Liver (tissue), 9 donors: Measurements from ENCODE around the gene TTC12. TPM values are rescaled to one million over a fixed set of nuclear protein-coding genes. Genes with fewer than 3 reads are reported as not detected.

Experiments
- DNase-seq: peaks from one replicate; pipeline ENCODE4 v3.0.0-alpha.2; 2017; ENCODE audit warnings: low spot score
- H3K27ac ChIP-seq, 2 donors: one replicate each; pipeline ENCODE4 v1.7.0; 2013; ENCODE audit warnings: inconsistent platforms in 2 of 2, low read length in 2 of 2, control low read depth in 1 of 2, low read depth in 1 of 2, mild to moderate bottlenecking in 1 of 2
- H3K27me3 ChIP-seq, 4 donors: one replicate each; pipeline versions ENCODE4 v1.6.1 to v1.7.0; 2013; ENCODE audit warnings: low read length in 3 of 4, inconsistent platforms in 1 of 4, mild to moderate bottlenecking in 1 of 4, moderate library complexity in 1 of 4; ENCODE audit not compliant: control insufficient read depth in 4 of 4, insufficient read depth in 4 of 4
- H3K36me3 ChIP-seq, 4 donors: one replicate each; pipeline versions ENCODE4 v1.6.1 to v1.7.0; 2013; ENCODE audit warnings: low read length in 3 of 4, mild to moderate bottlenecking in 3 of 4, low read depth in 1 of 4, moderate library complexity in 1 of 4; ENCODE audit not compliant: control insufficient read depth in 4 of 4, insufficient read depth in 3 of 4
- H3K4me1 ChIP-seq, 4 donors: one replicate each; pipeline versions ENCODE4 v1.6.1 to v1.7.0; 2013; ENCODE audit warnings: low read length in 3 of 4, mild to moderate bottlenecking in 3 of 4, moderate library complexity in 1 of 4; ENCODE audit not compliant: control insufficient read depth in 4 of 4, insufficient read depth in 4 of 4
- H3K4me3 ChIP-seq, 3 donors: one replicate each; pipeline versions ENCODE4 v1.6.1 to v1.7.0; 2013; ENCODE audit warnings: low read length in 3 of 3, control low read depth in 1 of 3, low read depth in 1 of 3, mild to moderate bottlenecking in 1 of 3
- H3K9ac ChIP-seq, 2 donors: one replicate each; pipeline ENCODE4 v1.7.0; 2013; ENCODE audit warnings: low read length in 2 of 2, mild to moderate bottlenecking in 2 of 2, moderate library complexity in 2 of 2, control low read depth in 1 of 2, low read depth in 1 of 2
- H3K9me3 ChIP-seq, 4 donors: one replicate each; pipeline versions ENCODE4 v1.6.1 to v1.7.0; 2013; ENCODE audit warnings: low read length in 3 of 4; ENCODE audit not compliant: control insufficient read depth in 4 of 4
- ATF3 ChIP-seq: IDR thresholded peaks from 2 replicates; pipeline ENCODE4 v1.6.1; 2016; ENCODE audit warnings: antibody characterized with exemption
- EGR1 ChIP-seq, 2 donors: IDR thresholded peaks; 2 replicates each; pipeline ENCODE4 v1.6.1; 2016 to 2018; ENCODE audit warnings: antibody characterized with exemption in 2 of 2, low read depth in 2 of 2
- FOXA1 ChIP-seq: IDR thresholded peaks from 2 replicates; pipeline ENCODE4 v1.6.1; 2016; ENCODE audit warnings: antibody characterized with exemption
- FOXA2 ChIP-seq: IDR thresholded peaks from 2 replicates; pipeline ENCODE4 v1.6.1; 2016; ENCODE audit warnings: antibody characterized with exemption
- GABPA ChIP-seq, 2 donors: IDR thresholded peaks in 1 of 2; conservative IDR thresholded peaks in 1 of 2; 2 replicates each; pipeline ENCODE4 v1.6.1; 2016; ENCODE audit warnings: antibody characterized with exemption in 2 of 2, mild to moderate bottlenecking in 1 of 2, moderate library complexity in 1 of 2
- HNF4A ChIP-seq, 2 donors: conservative IDR thresholded peaks; 2 replicates each; pipeline ENCODE4 v1.6.1; 2016; ENCODE audit warnings: antibody characterized with exemption in 2 of 2, mild to moderate bottlenecking in 2 of 2
- HNF4G ChIP-seq: IDR thresholded peaks from 2 replicates; pipeline ENCODE4 v1.6.1; 2016; ENCODE audit warnings: antibody characterized with exemption
- JUND ChIP-seq, 2 donors: IDR thresholded peaks; 2 replicates each; pipeline ENCODE4 v1.6.1; 2016; ENCODE audit warnings: antibody characterized with exemption in 2 of 2
- NR2F2 ChIP-seq: IDR thresholded peaks from 2 replicates; pipeline ENCODE4 v1.6.1; 2016; ENCODE audit warnings: antibody characterized with exemption
- RAD21 ChIP-seq, 2 donors: IDR thresholded peaks; 2 replicates each; pipeline ENCODE4 v1.6.1; 2016; ENCODE audit warnings: antibody characterized with exemption in 2 of 2, mild to moderate bottlenecking in 2 of 2
- REST ChIP-seq: IDR thresholded peaks from 2 replicates; pipeline ENCODE4 v1.6.1; 2016; ENCODE audit warnings: antibody characterized with exemption, mild to moderate bottlenecking
- RXRA ChIP-seq, 2 donors: IDR thresholded peaks; 2 replicates each; pipeline ENCODE4 v1.6.1; 2017 to 2018; ENCODE audit warnings: antibody characterized with exemption in 2 of 2, mild to moderate bottlenecking in 1 of 2
- SP1 ChIP-seq: IDR thresholded peaks from 2 replicates; pipeline ENCODE4 v1.6.1; 2018; ENCODE audit warnings: antibody characterized with exemption, mild to moderate bottlenecking
- TAF1 ChIP-seq: conservative IDR thresholded peaks from 2 replicates; pipeline ENCODE4 v1.6.1; 2016; ENCODE audit warnings: antibody characterized with exemption, mild to moderate bottlenecking
- YY1 ChIP-seq: IDR thresholded peaks from 2 replicates; pipeline ENCODE4 v1.6.1; 2016; ENCODE audit warnings: antibody characterized with exemption, mild to moderate bottlenecking
- ZBTB33 ChIP-seq: IDR thresholded peaks from 2 replicates; pipeline ENCODE4 v1.6.1; 2016; ENCODE audit warnings: antibody characterized with exemption
- WGBS: extraction: QIAGEN DNeasy Blood & Tissue Kit; methylation state at CpG from one replicate; pipeline ENCODE4 v1.1.7; 2013; 5-methylcytosine and 5-hydroxymethylcytosine counted together
- polyA plus RNA-seq, 2 donors: library from polyadenylated mRNA; stranded (reverse) in 1 of 2; unstranded in 1 of 2; fragments of 200-250 nt in 1 of 2; fragments of >200 nt in 1 of 2; fragmentation: Nextera tagmentation in 1 of 2; extraction: Ambion mirVana in 1 of 2; gene quantifications; one replicate each; pipeline versions ENCODE4 v1.2.1 to v1.2.3, GENCODE V29; 2013 to 2015
- total RNA-seq, 2 donors: library from RNA; depleted of rRNA; stranded (reverse); fragments of >200 nt; gene quantifications; one replicate each; pipeline ENCODE4 v1.2.3, GENCODE V29; 2014
- TF ChIP-seq, protein P1 (sequence below): IDR thresholded peaks from 2 replicates; pipeline ENCODE4 v1.6.1; 2016; ENCODE audit warnings: antibody characterized with exemption
- TF ChIP-seq, protein P2 (sequence below): fragments of 150-350 bp; IDR thresholded peaks from 2 replicates; pipeline ENCODE4 v1.5.1; 2017; ENCODE audit warnings: improper control_type of control experiment, low read depth, low read length; ENCODE audit not compliant: missing input control
- donor health status: healthy.
- donor health status: healthy.
- donor health status: healthy.
- donor health status: healthy.
- donor health status: healthy.

TTC12 gene
- total and polyA plus RNA-seq, 4 donors = 2.8 to 9.0 (median 4.3) TPM

- Histone ChIP-seq H3K9me3 (no peaks in the 10 kb centered on the region), H3K9ac (no peak overlapping the region), H3K27me3 (peaks cover 0 to 2% (median 0%) of the 10 kb centered on the region in 4 donors), H3K27ac (no peak overlapping the region), H3K4me3 (no peak overlapping the region), H3K4me1 (no peaks in the 10 kb centered on the region), H3K36me3 (no peaks in the 10 kb centered on the region)
- no peak for DNase-seq
- whole genome bisulfite sequencing = 77% methylated on average over 3 of the region's 3 CpGs
- no peak for TF ChIP-seq GABPA (IDR thresholded peaks at IDR 0.05 in 1 of 2, conservative IDR thresholded peaks at IDR 0.05 in 1 of 2)
- TF ChIP-seq, protein P1, sequence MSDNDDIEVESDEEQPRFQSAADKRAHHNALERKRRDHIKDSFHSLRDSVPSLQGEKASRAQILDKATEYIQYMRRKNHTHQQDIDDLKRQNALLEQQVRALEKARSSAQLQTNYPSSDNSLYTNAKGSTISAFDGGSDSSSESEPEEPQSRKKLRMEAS = no peak
- no peak for TF ChIP-seq EGR1 (IDR thresholded peaks at IDR 0.05; ENCODE audit: low read depth in 2 of 2)
- TF ChIP-seq YY1 = no peak
- TF ChIP-seq HNF4A (conservative IDR thresholded peaks at IDR 0.05) = no peak
- no peak for TF ChIP-seq HNF4G
- TF ChIP-seq REST = no peak
- no peak for TF ChIP-seq RXRA (IDR thresholded peaks at IDR 0.05)
- TF ChIP-seq NR2F2 = no peak
- TF ChIP-seq, protein P2, sequence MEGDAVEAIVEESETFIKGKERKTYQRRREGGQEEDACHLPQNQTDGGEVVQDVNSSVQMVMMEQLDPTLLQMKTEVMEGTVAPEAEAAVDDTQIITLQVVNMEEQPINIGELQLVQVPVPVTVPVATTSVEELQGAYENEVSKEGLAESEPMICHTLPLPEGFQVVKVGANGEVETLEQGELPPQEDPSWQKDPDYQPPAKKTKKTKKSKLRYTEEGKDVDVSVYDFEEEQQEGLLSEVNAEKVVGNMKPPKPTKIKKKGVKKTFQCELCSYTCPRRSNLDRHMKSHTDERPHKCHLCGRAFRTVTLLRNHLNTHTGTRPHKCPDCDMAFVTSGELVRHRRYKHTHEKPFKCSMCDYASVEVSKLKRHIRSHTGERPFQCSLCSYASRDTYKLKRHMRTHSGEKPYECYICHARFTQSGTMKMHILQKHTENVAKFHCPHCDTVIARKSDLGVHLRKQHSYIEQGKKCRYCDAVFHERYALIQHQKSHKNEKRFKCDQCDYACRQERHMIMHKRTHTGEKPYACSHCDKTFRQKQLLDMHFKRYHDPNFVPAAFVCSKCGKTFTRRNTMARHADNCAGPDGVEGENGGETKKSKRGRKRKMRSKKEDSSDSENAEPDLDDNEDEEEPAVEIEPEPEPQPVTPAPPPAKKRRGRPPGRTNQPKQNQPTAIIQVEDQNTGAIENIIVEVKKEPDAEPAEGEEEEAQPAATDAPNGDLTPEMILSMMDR = no peak
- TF ChIP-seq JUND (IDR thresholded peaks at IDR 0.05) = no peak
- TF ChIP-seq ATF3 = no peak
- TF ChIP-seq TAF1 = no peak
- TF ChIP-seq FOXA2 = no peak
- no peak for TF ChIP-seq RAD21 (IDR thresholded peaks at IDR 0.05)
- no peak for TF ChIP-seq ZBTB33
- no peak for TF ChIP-seq SP1
- TF ChIP-seq FOXA1 = no peak
Measured at GRCh38 chr11:113407163-113407562, 92.8 kb downstream of the TTC12 start.
